ENCODE results near the gene RABGGTB.

- TF ChIP-seq CTCF (IDR thresholded peaks at IDR 0.05; ENCODE audit: low read depth, low read length, poor library complexity, severe bottlenecking) (no peak), EZH2phosphoT487 (IDR thresholded peaks at IDR 0.05; ENCODE audit: borderline replicate concordance, low read length) (no peak)
Observed at GRCh38 chr1:75841421-75841820, 55.4 kb downstream of the RABGGTB start.
